Measurements from ENCODE around the gene RHPN2.

The RHPN2 gene

DNA sequence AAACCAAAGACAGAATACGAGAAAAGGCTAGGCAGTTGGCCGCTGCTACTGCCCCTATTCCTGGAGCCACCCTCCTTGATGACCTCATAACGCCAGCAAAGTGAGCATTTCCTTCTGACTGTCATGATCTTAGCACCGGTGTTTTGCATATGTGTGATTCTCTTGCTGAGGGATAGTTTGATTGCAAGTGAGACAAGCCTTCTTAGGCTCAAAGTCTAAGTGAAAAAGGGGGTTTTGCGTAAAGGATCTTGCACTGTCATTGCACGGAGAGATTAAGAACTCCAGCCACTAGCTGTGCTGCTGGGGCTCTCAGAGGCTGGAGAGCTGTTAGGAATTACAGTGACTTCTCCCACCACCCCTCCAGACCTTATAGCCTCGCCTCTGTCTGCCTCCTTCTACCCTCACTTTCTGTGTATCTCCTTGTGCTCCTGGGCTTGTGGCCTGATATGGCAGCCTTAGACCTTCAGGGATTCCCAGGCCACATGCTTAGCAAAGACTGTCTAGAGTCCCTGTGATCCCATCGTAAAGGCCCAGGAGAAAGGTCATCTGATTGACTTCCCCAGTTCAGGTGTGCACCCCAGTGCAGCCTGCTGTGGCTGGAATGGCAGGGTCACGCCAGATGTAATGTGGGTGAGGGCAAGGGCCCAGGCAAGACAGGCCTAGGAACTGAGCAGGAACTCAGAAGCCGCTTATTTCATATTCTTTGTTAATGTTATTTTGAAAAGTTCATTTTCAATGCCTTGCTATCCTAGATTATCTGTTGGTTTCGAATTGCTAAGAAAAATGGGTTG, 28.9 kb upstream of the RHPN2 start:
- no peak for DNase-seq (ENCODE audit: low read depth)
- no peaks in the 10 kb centered on the region for H3K4me1 ChIP-seq (ENCODE audit: control insufficient read depth, insufficient read depth, low read length)
- peaks cover 80% of the 10 kb centered on the region for H3K36me3 ChIP-seq (ENCODE audit: control insufficient read depth, insufficient read depth, low read length, severe bottlenecking)
- no peak overlapping the region for H3K4me3 ChIP-seq (ENCODE audit: low read length)
- H3K9ac ChIP-seq (ENCODE audit: low read length): no peak overlapping the region
- H3K9me3 ChIP-seq (ENCODE audit: control insufficient read depth, low read length): no peaks in the 10 kb centered on the region
- H3K27me3 ChIP-seq (replicated peaks; ENCODE audit: control insufficient read depth, insufficient read depth, low read length): no peaks in the 10 kb centered on the region

DNA sequence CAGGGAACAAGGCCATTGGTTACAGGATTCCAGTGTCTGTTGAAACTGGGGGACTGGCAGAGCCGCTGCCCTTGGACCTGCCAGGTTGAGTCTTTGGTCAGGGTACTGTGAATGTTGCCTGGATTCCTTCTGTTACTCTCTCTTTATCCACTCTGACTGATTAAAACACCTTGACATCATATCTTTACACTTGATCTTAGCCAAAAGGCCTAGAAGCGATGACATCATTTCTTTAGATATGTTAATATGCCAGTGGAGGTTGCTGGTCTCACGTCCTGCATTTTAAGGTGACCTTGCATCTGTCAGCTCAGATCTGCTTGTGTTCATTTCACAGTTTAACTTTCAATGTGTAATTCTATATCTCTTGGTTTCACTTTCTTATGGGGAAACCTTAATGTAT, 25.5 kb upstream of the RHPN2 start:
- Histone ChIP-seq H3K4me1 (ENCODE audit: control insufficient read depth, insufficient read depth, low read length) (no peaks in the 10 kb centered on the region), H3K9me3 (ENCODE audit: control insufficient read depth, low read length) (no peaks in the 10 kb centered on the region), H3K36me3 (ENCODE audit: control insufficient read depth, insufficient read depth, low read length, severe bottlenecking) (peaks cover 60% of the 10 kb centered on the region), H3K9ac (ENCODE audit: low read length) (no peak overlapping the region), H3K4me3 (ENCODE audit: low read length) (no peak overlapping the region), H3K27me3 (replicated peaks; ENCODE audit: control insufficient read depth, insufficient read depth, low read length) (no peaks in the 10 kb centered on the region)
- DNase-seq (ENCODE audit: low read depth): no peak

GRCh38 chr19:33089010-33089409, 24.3 kb upstream of the RHPN2 start:
- Histone ChIP-seq H3K27me3 (replicated peaks; ENCODE audit: control insufficient read depth, insufficient read depth, low read length) (no peaks in the 10 kb centered on the region), H3K4me3 (ENCODE audit: low read length) (no peak overlapping the region), H3K4me1 (ENCODE audit: control insufficient read depth, insufficient read depth, low read length) (no peaks in the 10 kb centered on the region), H3K9ac (ENCODE audit: low read length) (no peak overlapping the region), H3K9me3 (ENCODE audit: control insufficient read depth, low read length) (no peaks in the 10 kb centered on the region), H3K36me3 (ENCODE audit: control insufficient read depth, insufficient read depth, low read length, severe bottlenecking) (peaks cover 50% of the 10 kb centered on the region)
- no peak for DNase-seq (ENCODE audit: low read depth)

GRCh38 chr19:33086955-33087354, 22.3 kb upstream of the RHPN2 start:
- DNase-seq (ENCODE audit: low read depth): no peak
- Histone ChIP-seq H3K9me3 (ENCODE audit: control insufficient read depth, low read length) (no peaks in the 10 kb centered on the region), H3K9ac (ENCODE audit: low read length) (no peak overlapping the region), H3K4me1 (ENCODE audit: control insufficient read depth, insufficient read depth, low read length) (peaks cover 4% of the 10 kb centered on the region), H3K36me3 (ENCODE audit: control insufficient read depth, insufficient read depth, low read length, severe bottlenecking) (peaks cover 34% of the 10 kb centered on the region), H3K4me3 (ENCODE audit: low read length) (no peak overlapping the region), H3K27me3 (replicated peaks; ENCODE audit: control insufficient read depth, insufficient read depth, low read length) (no peaks in the 10 kb centered on the region)

- H3K27me3 ChIP-seq (replicated peaks; ENCODE audit: control insufficient read depth, insufficient read depth, low read length): no peaks in the 10 kb centered on the region
- H3K9ac ChIP-seq (ENCODE audit: low read length): no peak overlapping the region
- peaks cover 9% of the 10 kb centered on the region for H3K4me1 ChIP-seq (ENCODE audit: control insufficient read depth, insufficient read depth, low read length)
- DNase-seq (ENCODE audit: low read depth): no peak
- peaks cover 24% of the 10 kb centered on the region for H3K36me3 ChIP-seq (ENCODE audit: control insufficient read depth, insufficient read depth, low read length, severe bottlenecking)
- H3K9me3 ChIP-seq (ENCODE audit: control insufficient read depth, low read length): no peaks in the 10 kb centered on the region
- H3K4me3 ChIP-seq (ENCODE audit: low read length): no peak overlapping the region
Observed at GRCh38 chr19:33085570-33086128, 21.0 kb upstream of the RHPN2 start.

DNA sequence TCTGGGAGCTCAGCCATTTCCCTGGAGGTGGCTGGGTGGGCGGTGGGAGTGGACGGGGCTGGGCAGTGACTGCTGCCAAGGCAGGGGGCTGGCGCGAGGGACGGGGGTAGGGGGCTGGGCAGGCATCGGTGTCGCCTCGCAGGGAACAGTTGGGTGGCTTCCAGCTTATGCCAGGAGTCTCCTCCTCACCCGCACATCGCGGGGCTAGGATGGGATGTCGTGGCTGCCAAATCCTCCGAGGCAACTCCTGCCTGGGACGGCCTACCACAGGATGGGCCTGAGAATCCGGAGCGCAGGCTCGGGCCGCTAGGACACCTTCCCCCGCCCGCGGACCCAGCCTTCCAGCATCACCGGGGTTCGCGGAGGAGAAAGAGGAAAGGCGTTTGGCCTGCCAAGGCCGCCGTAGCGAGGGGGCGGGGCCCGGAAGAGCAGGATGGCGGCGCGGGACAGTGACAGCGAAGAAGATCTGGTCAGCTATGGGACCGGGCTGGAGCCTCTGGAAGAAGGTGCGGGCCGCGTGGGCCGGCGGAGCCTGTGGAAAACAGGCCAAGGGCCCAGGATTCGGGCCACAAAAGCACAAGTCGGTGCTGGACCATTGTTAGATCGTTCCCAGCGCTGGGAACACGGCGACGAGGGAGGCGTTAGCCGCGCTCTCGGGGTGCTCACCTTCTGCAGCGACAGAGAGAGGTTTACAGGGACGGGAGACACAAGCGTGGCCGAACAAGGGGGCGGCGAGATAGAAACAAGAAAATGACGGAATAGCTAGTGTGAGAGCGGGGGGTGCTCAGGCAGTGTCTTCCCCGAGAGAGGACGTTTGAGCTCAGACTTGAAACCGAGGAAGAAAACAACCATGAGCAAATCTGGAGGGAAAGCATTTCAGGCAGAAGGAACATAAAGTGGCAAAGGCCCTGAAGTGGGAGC, 16.3 kb upstream of the RHPN2 start, which contains the start of gene GPATCH1:
Gene GPATCH1 (plus strand): TSS at position 421 of the 921 bp plus-strand sequence. CDS start 13 bp downstream, at position 434.
- peaks cover 9% of the 10 kb centered on the region for H3K4me1 ChIP-seq (ENCODE audit: control insufficient read depth, insufficient read depth, low read length)
- no peaks in the 10 kb centered on the region for H3K36me3 ChIP-seq (ENCODE audit: control insufficient read depth, insufficient read depth, low read length, severe bottlenecking)
- H3K27me3 ChIP-seq (replicated peaks; ENCODE audit: control insufficient read depth, insufficient read depth, low read length): no peaks in the 10 kb centered on the region
- H3K9me3 ChIP-seq (ENCODE audit: control insufficient read depth, low read length): no peaks in the 10 kb centered on the region
- peak; percentile 95 for DNase-seq (ENCODE audit: low read depth)
- H3K4me3 ChIP-seq (ENCODE audit: low read length): peak within 1 kb of the TSS; percentile 100
- peak within 1 kb of the TSS; percentile 99 for H3K9ac ChIP-seq (ENCODE audit: low read length)

GRCh38 chr19:33075519-33075918, 10.8 kb upstream of the RHPN2 start:
- Histone ChIP-seq H3K9me3 (ENCODE audit: control insufficient read depth, low read length) (no peaks in the 10 kb centered on the region), H3K9ac (ENCODE audit: low read length) (no peak overlapping the region), H3K4me3 (ENCODE audit: low read length) (no peak overlapping the region), H3K27me3 (replicated peaks; ENCODE audit: control insufficient read depth, insufficient read depth, low read length) (no peaks in the 10 kb centered on the region), H3K4me1 (ENCODE audit: control insufficient read depth, insufficient read depth, low read length) (no peaks in the 10 kb centered on the region), H3K36me3 (ENCODE audit: control insufficient read depth, insufficient read depth, low read length, severe bottlenecking) (no peaks in the 10 kb centered on the region)
- no peak for DNase-seq (ENCODE audit: low read depth)

DNA sequence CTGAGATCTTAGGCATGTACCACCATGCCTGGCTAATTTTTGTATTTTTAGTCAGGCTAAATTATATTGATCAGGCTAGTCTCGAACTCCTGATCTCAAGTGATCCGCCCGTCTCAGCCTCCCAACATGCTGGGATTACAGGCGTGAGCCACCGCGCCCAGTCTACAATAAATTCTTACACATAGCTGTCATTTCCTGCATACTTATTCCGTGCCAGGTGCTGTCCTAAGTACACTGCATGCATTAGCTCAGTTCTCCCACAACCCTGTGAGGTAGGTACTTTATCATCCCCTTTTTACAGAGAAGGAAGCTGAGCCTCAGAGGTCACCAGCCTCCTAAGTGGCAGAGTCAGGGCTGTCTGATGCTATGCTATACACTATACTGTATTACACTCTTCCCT, 7.2 kb upstream of the RHPN2 start:
- Histone ChIP-seq H3K9ac (ENCODE audit: low read length) (no peak overlapping the region), H3K36me3 (ENCODE audit: control insufficient read depth, insufficient read depth, low read length, severe bottlenecking) (no peaks in the 10 kb centered on the region), H3K4me1 (ENCODE audit: control insufficient read depth, insufficient read depth, low read length) (no peaks in the 10 kb centered on the region), H3K4me3 (ENCODE audit: low read length) (no peak overlapping the region), H3K9me3 (ENCODE audit: control insufficient read depth, low read length) (no peaks in the 10 kb centered on the region), H3K27me3 (replicated peaks; ENCODE audit: control insufficient read depth, insufficient read depth, low read length) (no peaks in the 10 kb centered on the region)
- DNase-seq (ENCODE audit: low read depth): no peak

DNA sequence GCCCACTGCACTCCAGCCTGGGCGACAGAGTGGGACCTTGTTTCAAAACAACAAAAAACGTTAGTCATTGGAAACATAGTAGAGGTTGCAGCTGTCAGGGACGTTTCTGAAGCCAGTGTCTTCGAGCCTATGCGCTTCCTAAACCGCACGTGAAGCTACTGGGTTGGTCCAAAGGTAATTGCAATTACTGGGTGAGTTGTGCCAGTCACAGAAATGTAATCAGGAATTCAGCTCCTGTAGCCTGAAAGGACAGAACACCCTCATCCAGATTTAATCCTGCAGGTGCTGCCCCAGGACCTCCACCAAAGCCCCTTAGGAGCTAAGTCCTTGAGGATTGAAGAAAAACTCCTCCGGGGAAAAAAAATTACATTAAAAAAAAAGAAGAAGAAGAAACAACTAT, 2.4 kb upstream of the RHPN2 start:
- no peaks in the 10 kb centered on the region for H3K4me1 ChIP-seq (ENCODE audit: control insufficient read depth, insufficient read depth, low read length)
- peaks cover 4% of the 10 kb centered on the region for H3K27me3 ChIP-seq (replicated peaks; ENCODE audit: control insufficient read depth, insufficient read depth, low read length)
- H3K9ac ChIP-seq (ENCODE audit: low read length): no peak overlapping the region
- DNase-seq (ENCODE audit: low read depth): no peak
- H3K4me3 ChIP-seq (ENCODE audit: low read length): no peak overlapping the region
- H3K9me3 ChIP-seq (ENCODE audit: control insufficient read depth, low read length): no peaks in the 10 kb centered on the region
- H3K36me3 ChIP-seq (ENCODE audit: control insufficient read depth, insufficient read depth, low read length, severe bottlenecking): no peaks in the 10 kb centered on the region

DNA sequence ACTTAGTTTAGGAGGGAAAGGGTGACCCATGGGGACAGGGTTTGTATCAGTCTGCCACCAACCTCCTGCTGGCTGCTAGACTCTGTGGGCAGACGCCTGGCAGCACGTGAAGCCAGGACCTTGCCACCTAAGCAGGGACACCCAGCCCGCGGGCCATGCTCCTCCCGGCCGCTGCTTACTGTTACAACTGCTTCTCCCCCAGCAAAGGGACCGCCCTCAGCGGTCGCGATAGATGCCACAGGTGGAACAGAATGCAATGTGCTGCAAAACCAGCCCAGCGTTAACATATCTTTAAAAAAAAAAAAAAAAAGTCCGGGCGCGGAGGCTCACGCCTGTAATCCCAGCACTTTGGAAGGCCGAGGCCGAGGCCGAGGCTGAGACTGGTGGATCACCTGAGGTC, 1.9 kb upstream of the RHPN2 start:
- Histone ChIP-seq H3K27me3 (replicated peaks; ENCODE audit: control insufficient read depth, insufficient read depth, low read length) (peaks cover 4% of the 10 kb centered on the region), H3K9me3 (ENCODE audit: control insufficient read depth, low read length) (no peaks in the 10 kb centered on the region), H3K4me1 (ENCODE audit: control insufficient read depth, insufficient read depth, low read length) (no peaks in the 10 kb centered on the region), H3K36me3 (ENCODE audit: control insufficient read depth, insufficient read depth, low read length, severe bottlenecking) (no peaks in the 10 kb centered on the region), H3K4me3 (ENCODE audit: low read length) (no peak overlapping the region), H3K9ac (ENCODE audit: low read length) (no peak overlapping the region)
- no peak for DNase-seq (ENCODE audit: low read depth)

DNA sequence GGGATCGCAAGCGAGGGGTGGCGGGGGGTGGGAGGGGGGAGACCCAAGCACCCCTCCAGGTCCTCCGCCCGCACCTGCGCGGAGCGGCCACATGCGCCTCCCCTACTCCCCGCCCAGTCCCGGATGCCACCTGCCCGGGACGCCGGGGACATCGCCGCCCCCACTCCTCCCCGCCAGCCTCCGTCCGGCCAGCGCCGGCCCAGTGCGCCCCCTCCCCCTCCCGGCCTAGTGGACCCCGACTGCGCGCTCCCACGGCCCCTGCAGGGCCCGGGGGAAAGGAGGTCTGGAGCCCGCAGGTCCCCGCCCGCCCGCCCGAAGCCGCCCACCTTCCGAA, 263 bp downstream of the RHPN2 start:
- H3K27me3 ChIP-seq (replicated peaks; ENCODE audit: control insufficient read depth, insufficient read depth, low read length): peaks cover 12% of the 10 kb centered on the region
- no peak overlapping the region for H3K4me3 ChIP-seq (ENCODE audit: low read length)
- DNase-seq (ENCODE audit: low read depth): no peak
- no peaks in the 10 kb centered on the region for H3K36me3 ChIP-seq (ENCODE audit: control insufficient read depth, insufficient read depth, low read length, severe bottlenecking)
- H3K9ac ChIP-seq (ENCODE audit: low read length): no peak overlapping the region
- H3K9me3 ChIP-seq (ENCODE audit: control insufficient read depth, low read length): no peaks in the 10 kb centered on the region
- no peaks in the 10 kb centered on the region for H3K4me1 ChIP-seq (ENCODE audit: control insufficient read depth, insufficient read depth, low read length)
